GM18870 (cell line): ENCODE results near the gene TLL2.
"Not testable (repeated sequence)": the region's sequence is repeated elsewhere in the genome, so short reads cannot be mapped to it uniquely, and the experiment has no call there.

Experiments
- ATAC-seq: cut with Tn5 transposase; IDR thresholded peaks from one replicate; pipeline ENCODE4 v1.9.1; 2021; ENCODE audit warnings: moderate library complexity; ENCODE audit not compliant: unreplicated experiment

Gene TLL2

DNA sequence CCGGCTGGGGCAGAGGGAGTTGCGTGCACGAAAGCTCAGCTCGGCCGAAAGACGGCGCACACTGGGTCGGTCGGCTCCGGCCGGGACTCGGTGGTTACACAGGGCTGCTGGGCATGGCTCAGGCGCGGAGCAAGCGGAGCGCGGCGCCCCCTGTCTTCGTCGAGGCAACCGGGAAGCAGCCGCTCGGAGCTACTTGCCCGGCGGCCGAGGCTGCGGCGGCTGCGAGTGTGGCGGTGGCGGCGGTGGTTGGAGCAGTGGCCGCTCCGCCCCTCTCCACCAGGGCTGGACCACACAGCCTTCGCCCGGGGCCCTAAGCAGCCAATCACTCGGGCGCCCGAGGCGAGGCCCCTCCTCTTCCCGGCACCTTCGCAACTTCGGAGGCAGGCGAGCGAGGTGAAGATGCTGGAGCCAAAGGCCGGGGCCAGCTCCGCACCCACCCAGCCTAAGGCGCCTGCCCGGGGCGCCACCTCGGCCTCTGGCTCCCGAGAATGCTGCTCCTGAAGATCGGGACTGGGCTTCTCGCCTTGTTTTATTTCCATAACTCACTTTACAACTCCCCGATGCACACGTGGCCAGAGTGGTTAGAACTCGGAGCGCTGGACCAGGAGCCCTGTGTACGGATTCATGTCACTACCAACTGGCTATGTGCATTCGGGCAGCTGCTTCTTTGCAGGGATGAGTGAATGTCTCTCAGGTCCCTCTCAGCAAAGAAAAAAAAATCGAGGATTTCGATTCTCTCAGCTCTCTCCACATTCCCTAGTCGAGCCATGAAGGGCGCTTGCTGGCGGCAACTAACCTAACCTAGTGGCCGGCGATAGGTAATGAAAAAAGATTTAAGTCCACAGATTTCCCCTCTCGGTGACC lies at the start of gene TLL2:
Gene TLL2, minus strand, starts transcription at position 229 of the 864 bp plus-strand sequence. CDS start 241 bp downstream, outside the sequence.
- ATAC-seq: peak; percentile 53

GRCh38 chr10:96560966-96561887 lies 47.5 kb upstream of the TLL2 start:
- ATAC-seq: no peak

GRCh38 chr10:96560489-96560888 lies 46.8 kb upstream of the TLL2 start:
- ATAC-seq: no peak

- no peak for ATAC-seq
Measured at GRCh38 chr10:96556003-96556402, 42.3 kb upstream of the TLL2 start.

GRCh38 chr10:96555330-96555729 lies 41.6 kb upstream of the TLL2 start:
- ATAC-seq: no peak

GRCh38 chr10:96548589-96548988 lies 34.9 kb upstream of the TLL2 start:
- ATAC-seq: no peak

GRCh38 chr10:96545558-96545957 lies 31.8 kb upstream of the TLL2 start:
- not testable (repeated sequence) for ATAC-seq

DNA sequence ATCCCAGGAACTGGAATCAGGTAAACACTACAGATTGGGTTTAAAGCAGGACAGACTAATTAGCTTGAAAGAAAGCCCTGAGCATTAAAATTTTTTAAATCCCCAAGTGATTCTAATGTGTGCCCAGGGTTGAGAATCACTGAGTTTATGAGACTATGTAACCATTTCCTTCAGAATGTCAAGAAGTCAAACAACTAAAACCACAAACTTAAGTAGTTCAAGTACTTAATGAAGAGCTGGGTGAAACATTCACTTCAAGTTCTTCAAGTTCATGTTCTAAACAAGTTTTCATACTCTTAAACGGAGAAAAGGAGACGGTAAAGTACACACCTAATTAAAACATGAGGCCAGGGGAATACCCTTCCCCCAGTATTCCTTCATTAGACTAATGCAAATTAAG lies 28.2 kb upstream of the TLL2 start:
- no peak for ATAC-seq

DNA sequence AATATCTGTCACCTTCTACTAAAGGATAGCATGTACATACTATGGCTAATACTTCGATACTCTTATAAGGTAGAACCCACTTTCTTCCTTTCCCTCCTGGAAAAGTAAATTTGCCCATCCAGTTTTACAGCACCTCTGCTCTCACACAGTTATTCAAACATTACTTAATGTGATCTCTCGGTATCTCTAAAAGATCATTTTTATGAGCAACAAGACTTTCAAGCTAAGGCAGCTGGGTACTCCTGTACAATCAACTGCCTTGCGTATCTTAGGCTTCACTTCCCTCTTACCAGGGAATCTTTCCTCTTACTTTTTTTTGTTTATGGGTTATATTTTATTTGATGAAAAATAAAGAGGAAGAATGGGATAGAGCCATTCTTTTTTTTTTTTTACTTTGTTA lies 26.5 kb upstream of the TLL2 start:
- no peak for ATAC-seq

DNA sequence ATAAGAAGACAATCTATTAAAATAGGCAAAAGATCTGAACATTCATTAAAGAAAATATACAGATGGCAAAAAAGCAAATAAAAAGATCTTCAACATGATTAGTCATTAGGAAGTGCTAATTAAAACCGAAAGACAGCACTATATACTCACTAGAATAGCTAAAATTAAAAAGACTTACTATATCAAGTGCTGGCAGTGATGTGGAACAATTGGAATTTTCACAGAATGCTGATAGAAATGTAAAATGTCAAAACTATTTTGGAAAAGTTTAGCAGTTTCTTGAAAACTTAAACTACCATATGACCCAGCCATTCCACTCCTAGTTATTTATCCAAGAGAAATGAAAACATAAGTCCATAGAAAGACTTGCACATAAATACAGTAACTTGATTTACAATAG lies 25.0 kb upstream of the TLL2 start:
- no peak for ATAC-seq

DNA sequence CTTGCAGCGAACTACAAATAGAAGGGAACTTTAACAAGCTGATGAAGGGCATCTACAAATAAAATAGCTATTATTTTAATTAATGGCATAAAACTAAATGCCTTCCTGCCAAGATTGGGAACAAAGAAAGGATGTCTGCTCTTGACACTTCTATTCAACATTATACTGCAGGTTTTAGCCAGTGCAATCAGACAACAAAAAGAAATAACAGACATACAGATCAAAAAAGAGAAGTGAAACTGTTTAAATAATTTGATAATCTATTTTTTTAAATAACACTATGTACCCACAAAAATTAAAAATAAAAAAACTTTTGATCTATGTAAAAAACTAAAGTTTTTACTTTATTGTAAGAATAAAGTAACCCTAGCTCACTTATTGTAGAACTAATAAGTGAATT lies 22.4 kb upstream of the TLL2 start:
- no peak for ATAC-seq

DNA sequence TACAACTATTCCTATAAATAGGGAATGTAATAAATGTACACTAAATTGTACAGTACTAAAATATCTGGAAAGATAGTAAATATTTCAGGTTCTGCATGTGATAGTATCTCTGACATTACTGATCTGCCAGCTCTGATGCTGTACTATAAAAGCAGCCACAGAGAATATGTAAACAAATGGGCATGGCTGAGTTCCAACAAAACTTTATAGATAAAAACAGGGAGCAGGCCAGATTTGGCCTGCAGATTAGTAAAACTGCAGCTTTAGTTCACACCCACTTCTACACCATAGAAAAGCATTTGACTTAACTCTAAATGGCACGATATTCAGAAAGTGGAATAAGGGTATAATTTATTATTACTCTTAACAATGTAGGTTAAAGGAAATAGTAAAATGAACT lies 18.8 kb upstream of the TLL2 start:
- ATAC-seq: no peak

GRCh38 chr10:96529634-96530279 lies 16.0 kb upstream of the TLL2 start:
- ATAC-seq: no peak

DNA sequence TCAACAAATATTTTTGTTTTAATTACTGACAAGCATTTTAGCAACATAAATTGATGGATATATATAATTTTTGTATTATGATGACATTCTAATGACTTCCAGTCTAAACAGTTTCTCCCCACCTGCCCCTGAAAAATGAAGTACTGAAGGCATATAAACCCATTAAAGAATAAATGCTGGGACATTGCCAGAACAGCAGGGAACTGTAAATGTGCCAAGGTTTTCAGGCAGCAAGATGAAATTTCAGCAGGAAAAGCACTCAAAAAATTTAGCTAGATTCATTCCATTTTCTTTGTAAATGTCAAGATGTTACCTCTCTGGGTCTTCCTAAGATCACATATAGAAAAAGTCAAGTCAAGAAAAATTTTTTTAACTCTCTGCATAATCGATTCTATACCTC lies 11.0 kb upstream of the TLL2 start:
- ATAC-seq: no peak

GRCh38 chr10:96517284-96517683 lies 3.6 kb upstream of the TLL2 start:
- no peak for ATAC-seq

- ATAC-seq: no peak
Measured at GRCh38 chr10:96516337-96516736, 2.6 kb upstream of the TLL2 start.

- peak; percentile 33 for ATAC-seq
Measured at GRCh38 chr10:96513305-96513697, 425 bp downstream of the TLL2 start.

- no peak for ATAC-seq
Measured at GRCh38 chr10:96512524-96513304, 1.0 kb downstream of the TLL2 start.

- ATAC-seq: no peak
Measured at GRCh38 chr10:96511044-96511945, 2.4 kb downstream of the TLL2 start.
